Inflammatory macrophage treated with lipopolysaccharide for 4 hours (primary cell): ENCODE measurements around the gene TMTC4.
A peak's percentile ranks its signal among the peaks of the same experiment; 100 is the strongest.
"Not testable (repeated sequence)": the region's sequence is repeated elsewhere in the genome, so short reads cannot be mapped to it uniquely, and the experiment has no call there.

Experiments
- DNase-seq: peaks from one replicate; pipeline ENCODE4 v3.0.0-alpha.2; 2020

The TMTC4 gene

DNA sequence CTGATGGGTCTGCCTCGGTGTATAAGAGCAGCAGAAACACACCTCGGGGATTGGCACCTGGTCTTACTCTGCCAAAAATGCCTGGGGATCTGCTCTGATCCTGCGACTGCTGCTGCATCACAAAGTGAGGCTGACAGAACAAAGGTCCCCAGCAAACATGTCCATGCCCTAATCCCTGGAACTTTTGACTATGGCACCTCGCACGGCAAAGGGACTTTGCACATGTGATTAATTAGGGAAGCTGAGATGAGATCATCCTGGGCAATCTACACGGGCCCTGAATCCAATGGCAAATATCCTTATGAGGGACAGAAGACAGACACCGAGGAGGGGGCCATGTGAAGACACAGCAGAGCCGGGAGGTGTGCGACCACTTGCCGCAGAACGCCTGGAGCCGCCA, 94.5 kb downstream of the TMTC4 start:
- no peak for DNase-seq

- not testable (repeated sequence) for DNase-seq
Observed at GRCh38 chr13:100577239-100577638, 97.4 kb downstream of the TMTC4 start.

- peak; percentile 74 for DNase-seq
Observed at GRCh38 chr13:100573121-100573520, 101.5 kb downstream of the TMTC4 start.

DNA sequence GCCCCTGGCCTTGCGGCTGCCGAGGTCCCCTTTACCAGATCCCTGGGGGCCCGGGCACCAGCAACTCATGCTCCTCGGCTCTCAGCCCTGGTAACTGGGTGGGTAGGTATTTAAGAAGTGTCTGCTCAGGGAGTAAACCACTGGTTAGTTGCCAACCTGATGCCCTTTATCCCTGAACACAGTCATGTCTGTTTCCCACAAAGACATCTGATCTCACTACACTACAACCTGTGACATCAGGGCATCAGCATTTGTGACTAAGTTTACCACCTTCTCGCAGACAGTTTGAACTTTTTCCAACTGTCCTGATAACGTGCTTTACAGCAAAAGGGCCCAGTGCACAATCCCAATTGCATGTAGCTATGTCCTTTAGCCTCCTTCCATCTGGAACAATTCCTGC, 108.1 kb downstream of the TMTC4 start:
- DNase-seq, result no peak

GRCh38 chr13:100565286-100565685, 109.3 kb downstream of the TMTC4 start:
- no peak for DNase-seq

- no peak for DNase-seq
Observed at GRCh38 chr13:100564444-100565223, 110.0 kb downstream of the TMTC4 start.

- no peak for DNase-seq
Observed at GRCh38 chr13:100563779-100564178, 110.8 kb downstream of the TMTC4 start.

GRCh38 chr13:100561599-100562204, 112.9 kb downstream of the TMTC4 start:
- DNase-seq, result no peak

DNA sequence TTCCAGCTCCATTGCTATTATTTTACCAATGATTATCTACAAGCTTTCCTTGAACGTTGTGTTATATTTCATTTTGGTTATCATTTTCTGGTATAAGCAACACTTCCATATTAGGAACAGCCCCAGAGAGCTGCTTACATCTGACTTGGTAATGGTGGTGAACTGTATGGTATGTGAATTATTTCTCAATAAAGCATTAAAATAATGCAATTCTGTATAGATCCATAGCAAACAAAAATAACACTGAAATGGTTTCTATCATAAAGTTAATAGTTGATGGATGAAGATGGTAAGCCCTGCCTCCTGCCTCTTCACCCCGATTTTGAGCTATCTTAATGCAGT, 113.5 kb downstream of the TMTC4 start:
- no peak for DNase-seq

DNA sequence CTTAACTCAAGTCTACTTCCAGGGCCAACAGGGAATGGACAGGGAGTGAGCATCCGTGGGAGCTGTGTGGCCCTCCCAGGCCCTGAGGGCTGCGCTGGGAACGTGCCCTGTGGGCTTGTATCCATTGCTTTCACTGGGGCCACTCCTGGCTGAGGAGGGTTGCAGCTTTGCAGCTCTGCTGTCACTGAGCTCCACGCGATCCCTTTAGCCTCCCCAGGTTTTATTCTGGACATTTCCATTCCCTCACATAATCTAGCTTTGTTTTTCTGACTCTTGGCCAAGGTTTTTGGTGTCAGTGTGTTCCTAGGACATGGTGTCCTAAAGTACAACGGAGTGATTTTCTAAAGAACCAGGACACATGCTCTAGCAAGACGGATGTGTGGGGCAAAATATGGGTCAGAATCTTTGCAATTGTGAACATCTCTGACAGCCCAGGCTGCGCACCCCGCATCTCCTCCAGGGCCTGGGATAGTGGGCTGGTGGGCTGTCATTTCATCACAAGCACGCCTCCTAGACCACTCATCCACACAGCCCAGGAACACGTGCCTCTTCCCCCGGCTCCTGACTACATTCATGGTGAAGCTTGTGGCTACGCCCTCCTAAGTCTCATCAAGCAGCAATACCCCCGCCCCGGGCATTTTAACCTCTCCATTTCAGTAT, 114.0 kb downstream of the TMTC4 start:
- no peak for DNase-seq

- no peak for DNase-seq
Observed at GRCh38 chr13:100559886-100560285, 114.7 kb downstream of the TMTC4 start.
